HuH-7.5 (cell line): ENCODE measurements around the gene JAKMIP2.

Experiments used
- DNase-seq: peaks from one replicate; pipeline ENCODE4 v3.0.0; 2011; ENCODE audit warnings: low spot score

Gene JAKMIP2

DNA sequence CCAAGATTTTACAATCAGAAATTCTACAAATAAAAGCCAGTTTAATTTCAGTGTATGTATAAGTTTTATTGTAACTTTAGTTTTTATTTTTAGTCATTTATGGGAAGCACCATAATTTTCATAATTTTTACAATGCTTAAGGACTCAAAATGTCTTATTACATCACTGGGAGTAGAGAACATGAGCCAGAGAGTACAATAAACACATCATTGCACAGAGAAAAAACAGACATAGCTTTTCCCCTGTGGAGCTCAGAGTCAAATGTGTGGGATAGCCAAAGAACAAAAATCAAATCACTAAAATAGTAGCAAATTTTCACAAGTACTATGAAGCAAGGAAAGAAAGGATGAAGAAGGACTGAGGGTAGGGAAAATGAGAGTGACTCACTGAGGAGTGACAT is 5.5 kb upstream of the JAKMIP2 start:
- DNase-seq, result no peak

DNA sequence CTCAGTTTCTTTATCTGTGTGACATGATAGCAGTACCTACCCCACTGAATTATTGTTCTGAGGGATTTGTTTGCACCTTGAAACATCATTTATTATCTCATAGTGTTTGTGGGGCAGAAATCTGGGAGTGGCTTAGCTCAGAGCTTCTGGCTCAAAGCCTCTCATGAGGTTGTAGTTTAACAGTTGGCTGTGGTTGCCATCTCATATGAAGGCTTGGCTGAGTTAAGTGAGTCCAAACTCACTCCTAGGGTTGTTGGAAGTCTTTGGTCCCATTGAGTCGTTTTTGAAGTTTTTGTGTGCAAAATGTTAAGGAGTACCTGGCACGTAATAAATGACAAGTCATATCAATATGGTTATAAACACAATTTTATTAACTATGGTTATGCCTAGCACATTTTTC is 3.6 kb upstream of the JAKMIP2 start:
- no peak for DNase-seq

DNA sequence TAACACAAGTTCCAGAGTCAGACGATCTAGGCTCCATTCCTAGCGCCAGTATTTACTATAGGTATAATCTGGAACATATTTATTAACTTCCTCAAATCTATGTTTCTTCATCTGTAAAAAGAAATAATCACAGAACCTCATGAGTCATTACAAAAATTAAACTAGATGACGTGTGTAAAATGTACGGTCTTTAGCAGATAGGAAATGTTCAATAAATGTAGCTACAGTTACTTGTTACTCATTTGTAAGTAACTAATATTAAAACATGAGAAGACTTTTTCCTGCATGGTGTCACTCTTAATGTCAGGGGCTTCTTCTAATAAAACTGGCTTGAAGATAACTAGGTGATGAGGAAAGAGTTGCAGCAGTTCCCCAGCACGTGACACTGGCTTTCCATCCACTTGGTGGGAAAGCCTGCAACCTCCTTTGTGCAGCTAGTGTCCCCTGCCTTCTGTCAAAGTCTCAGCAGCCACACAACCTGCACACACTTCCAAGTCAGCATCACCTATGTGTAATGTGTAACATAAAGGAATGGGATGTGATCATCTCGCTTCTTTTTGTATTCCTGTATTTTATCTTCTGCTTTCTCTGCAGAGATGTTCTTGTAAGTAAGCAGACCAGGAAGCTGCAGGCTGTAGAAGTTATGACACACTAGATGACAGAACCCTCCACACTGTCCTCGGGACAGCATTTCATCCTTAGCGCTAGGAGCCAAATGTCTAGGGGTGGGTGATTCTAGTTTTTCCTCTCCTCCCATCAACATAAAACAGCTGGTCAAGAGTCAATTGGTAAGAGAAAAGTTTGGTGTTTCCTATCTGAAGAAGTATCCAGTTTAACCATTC is 1.8 kb upstream of the JAKMIP2 start:
- DNase-seq, result no peak

DNA sequence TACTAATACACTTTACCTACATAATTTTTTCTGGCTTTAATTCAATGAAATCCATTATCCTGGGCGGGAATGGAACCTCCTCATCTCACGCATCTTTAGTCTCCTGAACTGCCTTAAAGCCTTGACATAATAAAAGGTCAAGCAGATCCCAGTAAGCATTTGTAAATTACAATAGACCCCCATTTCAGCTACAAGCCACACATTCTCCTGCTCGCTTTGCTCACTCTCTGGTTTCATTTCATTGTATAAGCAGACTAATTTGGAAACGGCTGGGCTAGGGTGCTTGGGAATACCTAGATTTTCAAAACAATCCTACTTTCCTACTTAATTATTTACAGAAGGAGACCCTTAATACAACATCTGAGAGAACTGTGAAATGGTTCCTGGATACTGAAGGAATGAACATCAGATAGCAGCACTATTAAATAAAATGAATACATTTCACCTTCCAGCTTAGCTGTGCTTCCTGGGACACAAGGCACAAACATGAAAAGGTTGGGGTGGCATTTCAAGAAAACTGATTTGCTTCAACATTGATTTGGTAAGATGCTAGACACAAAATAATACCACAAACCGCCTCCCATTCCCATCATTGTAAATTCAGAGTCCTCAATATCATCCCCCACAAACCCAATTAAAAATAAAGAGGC is 1.5 kb downstream of the JAKMIP2 start:
- no peak for DNase-seq

DNA sequence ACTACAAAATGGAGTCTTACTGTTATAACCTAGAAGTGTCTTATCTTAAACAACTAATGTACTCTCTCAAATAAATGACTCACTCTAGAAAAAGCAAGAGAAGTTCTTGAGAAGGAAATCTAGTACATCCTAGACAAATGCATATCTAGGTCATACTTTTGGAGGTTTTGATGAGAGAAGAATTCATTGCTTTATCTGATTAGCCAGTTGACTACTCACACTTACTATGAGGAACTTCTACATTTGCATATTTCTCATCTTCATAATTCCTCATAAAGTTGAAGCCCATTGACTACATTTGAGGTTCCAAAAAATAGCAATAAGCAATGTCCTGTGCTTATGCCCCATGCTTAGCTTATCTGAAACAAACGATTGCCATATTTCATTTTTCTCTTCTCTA is 2.8 kb downstream of the JAKMIP2 start:
- DNase-seq, result no peak

DNA sequence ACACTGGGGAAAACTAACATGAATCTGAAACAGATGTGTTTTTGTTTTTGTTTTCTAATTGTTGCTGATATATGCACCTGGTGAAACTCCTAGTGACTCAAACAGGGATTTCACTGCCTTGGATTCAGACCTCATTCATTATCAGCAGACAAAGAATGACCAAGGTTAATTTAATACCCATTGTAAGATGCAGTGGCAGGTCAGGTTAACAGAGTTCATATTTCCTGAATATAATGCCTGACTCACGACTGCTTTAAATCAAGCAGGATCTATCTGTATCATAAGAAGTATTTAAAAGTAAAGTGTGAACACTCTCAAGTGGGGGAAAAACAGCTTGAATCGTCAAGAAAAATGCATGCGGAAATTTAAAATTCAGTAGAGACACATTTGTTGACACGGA is 5.5 kb downstream of the JAKMIP2 start:
- no peak for DNase-seq

DNA sequence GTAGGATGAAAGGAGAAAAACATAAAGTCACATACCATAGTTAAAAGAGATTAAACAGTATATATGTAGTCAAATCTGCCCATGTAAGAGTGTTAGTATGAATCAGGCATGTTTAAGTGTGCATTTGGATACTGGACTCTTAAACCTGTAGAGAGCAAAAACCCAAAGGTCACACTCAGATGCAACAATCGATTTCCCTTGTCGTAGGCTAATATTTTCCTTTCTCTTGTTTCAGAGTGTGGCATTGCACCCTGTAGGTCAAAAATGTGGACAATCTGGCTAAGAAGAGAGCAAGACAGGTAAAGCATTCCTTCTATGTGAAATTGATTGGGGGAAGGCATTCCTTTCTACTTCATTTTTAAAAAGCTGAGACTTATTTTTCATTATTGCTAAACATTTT is 8.9 kb downstream of the JAKMIP2 start:
- DNase-seq, result no peak

DNA sequence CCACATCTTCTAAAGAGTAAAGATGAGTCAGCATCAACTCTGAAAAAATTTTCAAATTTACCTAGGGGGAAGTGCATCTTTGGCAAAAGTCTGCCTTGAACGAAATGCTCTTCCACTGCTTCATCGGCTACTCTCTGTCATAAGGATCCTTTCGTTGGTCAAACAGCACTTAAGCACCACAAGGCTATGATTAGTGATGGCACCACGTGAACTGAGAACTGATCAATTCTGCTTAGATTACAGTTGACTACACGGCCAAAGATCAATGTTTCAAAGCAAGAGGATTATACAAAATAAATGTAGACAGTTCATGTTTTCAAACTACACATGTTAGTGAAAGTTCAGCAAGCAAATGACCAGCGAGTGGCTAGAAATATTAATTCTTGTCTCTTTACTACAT is 9.4 kb downstream of the JAKMIP2 start:
- DNase-seq, result no peak

DNA sequence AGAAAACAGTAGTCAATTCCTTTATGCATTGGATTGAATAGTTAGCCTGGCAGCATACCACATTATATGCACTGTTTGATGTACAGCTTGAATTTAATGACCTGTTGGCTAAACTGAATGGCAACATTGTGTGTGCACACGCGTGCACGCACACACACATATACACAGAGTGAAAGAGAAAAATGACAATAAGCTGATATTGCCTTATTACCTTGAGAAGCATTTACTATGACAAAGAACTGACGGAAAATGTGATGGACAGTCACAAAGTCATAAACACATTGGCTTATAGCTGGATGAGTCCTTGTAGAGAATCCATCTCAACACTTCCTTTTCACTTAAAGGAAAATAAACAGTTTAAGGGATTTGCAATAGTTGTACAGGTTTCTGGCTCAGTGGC is 15.5 kb downstream of the JAKMIP2 start:
- DNase-seq, result no peak

DNA sequence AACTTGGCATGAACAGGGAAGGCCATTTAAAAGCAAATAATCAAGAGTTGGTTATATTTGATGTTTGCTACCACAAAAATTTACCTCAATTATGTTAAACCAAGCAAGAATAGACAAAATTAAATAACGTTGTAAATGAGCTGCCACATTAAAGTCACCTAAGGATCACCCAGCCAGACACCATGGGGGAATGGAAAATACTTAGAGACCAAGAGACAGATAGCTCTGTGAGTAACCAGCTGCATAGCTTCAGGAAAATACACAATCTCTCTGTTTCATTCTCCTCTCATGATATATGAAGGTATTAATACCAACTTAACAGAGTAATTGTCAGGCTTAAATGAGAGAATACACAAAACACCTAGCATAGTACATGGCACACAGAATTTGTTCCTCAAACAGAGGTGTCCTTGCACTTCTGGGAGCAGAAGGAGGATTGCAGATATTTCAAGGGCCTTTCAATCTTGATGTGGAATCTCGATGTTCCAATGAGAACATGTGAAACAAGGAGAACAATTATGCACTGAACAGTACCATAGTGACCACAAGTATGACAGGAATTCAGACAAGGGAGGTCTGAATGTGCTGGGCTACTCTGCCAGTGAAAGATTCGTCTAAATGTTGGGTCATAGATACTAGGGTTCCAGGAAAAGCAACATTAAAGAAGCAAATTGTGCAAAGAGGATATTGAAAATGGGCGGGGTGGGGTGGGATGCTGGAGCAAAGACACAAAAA is 18.6 kb downstream of the JAKMIP2 start:
- DNase-seq, result no peak

DNA sequence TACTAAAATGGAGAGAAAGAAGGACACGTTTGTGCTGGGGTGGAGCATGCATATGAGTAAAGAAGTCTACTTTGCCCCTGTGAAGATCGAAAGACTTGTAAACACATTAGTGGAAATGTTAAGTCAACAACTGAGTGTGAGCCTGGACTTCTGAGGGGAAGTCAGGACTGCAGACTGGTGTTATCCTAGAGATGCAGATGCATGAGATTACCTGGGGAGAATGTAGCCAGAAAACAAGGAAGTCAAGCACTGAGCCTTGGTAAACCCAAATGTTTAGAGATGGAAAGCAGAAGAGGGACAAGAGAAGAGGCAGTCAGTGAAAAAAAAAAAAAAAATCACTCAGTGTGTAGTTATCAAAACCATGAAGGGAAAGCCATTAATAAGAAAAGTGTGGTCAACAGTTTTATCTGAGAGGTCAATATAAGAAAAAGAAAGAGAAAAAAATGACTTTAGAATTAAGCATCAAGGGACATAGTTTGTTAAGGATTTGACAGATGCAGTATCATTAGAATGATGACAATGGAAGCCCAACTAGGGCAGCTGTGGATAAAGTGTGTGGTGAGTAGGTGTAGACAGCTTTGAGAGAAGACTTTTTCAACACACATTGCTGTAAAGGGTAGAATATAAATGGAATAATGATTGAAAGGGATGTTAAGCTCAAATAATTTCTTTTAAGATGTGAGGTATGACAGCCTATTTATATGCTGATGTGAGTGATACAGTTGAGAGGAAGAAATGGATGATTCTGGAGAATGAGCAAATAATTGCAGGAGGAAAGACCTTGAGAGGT is 22.2 kb downstream of the JAKMIP2 start:
- DNase-seq, result no peak

DNA sequence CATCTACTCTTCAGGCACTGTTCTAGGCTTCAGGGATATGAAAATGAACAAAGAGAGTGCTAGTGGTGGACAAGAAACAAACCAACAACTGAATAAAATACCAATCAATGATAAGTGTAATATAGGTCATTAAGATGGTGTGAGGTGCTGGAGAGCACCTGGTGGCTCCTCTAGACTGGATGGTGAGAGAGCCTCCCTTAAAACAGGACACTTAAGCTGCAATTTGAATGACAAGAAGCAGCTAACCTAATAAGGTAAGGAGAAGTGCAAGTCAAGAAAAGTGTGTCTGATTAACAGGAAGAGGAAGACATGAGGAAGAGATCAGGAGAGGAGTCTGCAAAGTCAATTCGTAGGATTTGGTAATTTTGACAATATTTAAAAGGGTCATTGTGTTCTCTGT is 23.1 kb downstream of the JAKMIP2 start:
- no peak for DNase-seq

DNA sequence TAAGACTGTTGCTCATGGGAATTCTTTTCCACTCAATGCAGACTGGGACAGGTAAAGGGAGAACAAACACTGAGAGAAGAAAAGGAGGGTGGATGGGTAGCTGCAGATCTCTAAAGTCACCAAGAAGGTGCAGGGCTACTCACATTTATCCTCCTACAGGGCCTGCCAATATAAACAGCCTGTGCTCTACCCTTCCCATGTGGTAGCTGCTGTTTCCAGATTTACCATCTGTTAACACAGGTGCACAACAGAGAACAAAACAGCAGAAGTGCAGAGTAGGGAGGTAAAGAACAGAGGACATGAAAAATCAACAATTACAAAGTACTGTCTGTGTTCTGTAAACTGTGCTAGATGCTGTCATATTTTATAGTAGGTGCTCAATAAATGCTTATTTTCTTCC is 26.0 kb downstream of the JAKMIP2 start:
- DNase-seq, result no peak

DNA sequence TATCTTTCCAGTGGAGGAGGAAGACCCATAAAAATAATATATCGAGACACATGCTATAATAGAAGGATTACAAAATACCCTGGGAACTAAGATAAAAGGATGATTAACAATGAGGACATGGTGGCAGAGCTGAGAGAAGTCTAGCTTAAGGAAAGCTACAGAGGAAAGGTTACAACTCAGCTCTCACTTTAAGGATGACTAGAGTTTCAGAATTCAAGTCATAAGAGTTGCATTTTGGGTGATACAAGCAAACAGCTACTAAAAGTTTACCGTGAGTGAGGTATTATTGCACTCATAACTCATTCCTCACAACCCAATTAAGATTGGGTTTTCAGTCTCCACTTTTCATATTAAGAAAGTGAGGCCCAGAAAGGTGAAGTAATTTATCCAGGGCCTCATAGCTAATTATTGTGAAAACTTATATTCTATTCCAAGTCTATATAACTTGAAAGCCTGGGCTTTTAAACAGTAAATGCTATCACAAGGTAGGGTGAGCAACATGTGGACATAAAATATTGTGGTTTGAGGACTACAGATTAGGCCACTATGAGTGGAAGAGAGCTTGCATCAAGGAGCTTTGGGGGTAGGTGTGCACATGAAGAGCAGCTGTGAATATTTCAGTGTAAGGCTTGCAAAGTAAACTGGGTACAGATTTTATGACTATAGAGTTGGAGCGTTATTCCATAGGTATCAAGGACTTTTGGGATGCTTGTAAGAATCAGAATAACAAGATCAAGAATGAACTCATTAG is 28.0 kb downstream of the JAKMIP2 start:
- DNase-seq, result no peak

DNA sequence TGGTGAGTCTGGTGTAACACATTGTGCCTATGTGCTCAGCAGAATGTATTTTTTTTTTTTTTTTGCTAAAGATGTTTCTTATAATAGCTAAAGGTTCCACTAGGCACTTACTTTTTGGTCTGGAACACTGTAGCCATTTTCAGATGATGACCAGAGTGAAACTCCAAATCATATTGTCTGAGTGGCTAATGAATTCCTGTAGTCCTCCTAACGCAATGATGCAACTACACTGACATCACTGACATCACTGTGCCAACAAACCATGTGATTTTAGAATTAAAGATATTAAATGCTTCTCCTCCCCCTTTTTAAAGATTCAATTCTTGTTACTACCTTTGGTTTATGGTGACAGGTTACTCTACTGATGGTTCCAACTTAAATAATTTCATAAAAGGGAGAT is 28.8 kb downstream of the JAKMIP2 start:
- no peak for DNase-seq

DNA sequence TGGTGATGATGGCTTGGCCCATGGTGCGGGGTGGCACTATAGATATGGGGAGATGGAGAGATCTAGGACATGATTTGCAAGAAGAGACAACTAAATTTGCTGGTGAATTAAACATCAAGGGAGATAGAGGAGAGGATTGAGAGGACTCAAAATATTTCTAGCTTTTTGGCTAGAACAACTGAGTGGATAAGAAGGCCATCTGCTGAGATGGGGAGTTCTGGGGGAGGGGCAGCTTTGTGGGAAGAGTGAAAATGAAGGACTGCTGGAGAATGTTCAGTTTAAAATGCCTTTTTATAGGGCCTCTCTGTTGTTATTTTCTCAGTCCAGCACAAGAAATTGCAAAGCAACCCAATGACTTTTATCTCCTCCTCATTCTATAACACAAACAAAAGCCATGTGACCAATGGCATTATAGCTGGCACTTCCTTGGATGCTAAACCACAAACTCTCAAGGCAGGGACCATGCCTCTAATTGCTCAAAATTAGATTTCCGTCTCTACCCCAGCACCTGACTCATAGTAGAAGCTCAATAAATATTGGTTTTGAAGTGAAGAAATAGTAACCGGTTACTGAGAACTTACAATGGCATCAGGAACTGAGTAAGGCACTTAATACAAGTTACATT is 29.8 kb downstream of the JAKMIP2 start:
- no peak for DNase-seq

DNA sequence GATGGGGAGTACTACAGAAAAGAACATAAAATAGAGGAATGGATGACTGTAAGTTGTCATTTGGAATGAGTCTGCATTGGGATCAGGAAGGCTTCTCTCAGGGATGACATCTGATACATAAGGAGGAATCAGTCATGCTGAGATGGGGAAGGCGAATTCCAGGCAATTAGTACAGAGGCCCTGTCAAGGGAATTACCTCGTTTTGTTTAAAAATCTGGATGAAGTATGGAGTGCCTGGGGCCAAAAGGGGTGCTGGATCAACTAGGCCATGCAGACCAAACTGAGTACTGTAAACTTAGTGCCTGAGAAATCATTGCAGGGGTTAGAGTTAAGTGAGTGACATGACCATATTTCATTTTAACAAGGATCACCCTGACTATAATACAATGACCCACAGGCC is 30.5 kb downstream of the JAKMIP2 start:
- no peak for DNase-seq

DNA sequence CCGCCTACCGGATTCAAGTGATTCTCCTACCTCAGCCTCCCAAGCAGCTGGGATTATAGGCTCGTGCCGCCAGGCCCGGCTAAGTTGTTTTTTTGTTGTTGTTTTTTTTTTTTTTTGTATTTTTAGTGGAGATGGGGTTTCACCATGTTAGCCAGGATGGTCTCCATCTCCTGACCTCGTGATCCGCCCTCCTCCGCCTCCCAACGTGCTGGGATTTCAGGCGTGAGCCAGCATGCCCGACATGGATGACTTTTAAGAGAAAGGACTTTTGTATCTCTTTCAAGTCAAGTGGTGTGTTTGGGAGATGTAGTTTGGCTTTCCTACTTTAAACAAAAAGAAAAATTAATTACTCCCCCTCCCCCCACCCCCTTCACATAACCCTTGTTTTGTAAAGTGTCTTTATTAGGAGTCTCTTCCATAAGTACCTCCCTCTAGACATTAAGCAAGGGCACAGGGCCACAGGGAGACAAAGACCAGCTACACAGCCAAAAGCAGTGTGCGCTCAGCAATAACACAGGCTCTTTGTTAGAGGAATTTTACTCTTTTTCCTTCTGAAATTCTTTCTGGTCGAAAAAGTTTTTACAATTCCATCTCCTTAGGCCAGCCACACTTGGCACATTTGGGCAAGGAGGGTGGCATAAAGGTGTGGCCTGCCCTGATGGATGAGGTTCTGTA is 31.2 kb downstream of the JAKMIP2 start:
- no peak for DNase-seq

DNA sequence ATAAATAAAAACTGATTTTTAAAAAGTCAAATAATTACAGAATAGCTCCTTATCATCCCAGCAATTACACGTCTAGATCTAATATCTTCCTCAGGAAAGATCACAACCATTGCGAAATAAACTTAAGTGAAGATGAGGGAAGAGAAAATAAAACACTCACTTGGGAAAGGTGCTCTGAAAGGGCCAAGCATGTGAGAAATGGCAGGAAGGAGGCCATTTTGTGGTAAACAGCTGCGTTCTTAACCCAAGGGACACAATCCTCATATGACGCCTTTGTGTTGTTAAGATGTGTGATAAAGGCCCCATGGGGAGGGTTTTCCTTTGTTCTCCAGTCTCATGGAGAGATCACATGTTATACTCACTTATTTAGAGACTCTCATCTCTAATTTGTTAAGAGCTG is 32.5 kb downstream of the JAKMIP2 start:
- no peak for DNase-seq

DNA sequence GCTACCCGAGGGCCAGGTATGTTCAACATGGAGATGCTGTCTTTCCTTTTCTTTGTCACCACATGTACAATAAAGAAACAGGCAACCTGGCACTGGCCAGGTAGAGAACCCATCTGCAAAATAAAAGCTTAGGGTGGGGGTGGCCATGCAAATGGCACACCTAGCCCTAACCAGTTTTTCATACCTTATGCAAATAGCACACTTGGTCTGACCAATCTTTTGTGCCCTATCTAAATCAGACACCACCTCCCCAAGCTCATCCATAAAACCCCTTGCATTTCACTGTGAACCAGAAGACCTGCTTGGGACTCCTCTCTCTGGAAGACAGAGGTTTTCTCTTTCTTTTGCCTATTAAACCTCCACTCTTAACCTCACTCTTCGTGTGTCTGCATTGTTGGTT is 33.9 kb downstream of the JAKMIP2 start:
- DNase-seq, result no peak

DNA sequence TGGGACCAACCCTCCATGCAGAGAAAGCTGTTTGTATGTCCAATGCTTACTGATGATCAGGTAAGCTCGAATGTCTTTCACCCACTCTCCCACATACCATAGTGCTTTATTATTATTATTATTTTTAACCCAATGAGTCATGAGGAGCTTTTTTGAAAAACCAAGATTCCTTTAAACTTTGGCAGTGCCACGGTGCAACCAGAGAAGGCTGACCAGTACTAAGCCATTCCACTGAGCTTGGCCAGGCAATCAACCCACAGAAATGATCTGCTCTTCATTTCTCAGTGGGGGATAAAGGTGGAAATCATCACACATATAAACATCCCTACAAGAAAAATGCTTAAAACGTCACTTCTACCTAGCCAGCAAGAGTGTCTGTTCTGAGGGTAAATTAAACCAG is 35.5 kb downstream of the JAKMIP2 start:
- no peak for DNase-seq
